ENCODE measurements around the gene CTNNA1.

The CTNNA1 gene

DNA sequence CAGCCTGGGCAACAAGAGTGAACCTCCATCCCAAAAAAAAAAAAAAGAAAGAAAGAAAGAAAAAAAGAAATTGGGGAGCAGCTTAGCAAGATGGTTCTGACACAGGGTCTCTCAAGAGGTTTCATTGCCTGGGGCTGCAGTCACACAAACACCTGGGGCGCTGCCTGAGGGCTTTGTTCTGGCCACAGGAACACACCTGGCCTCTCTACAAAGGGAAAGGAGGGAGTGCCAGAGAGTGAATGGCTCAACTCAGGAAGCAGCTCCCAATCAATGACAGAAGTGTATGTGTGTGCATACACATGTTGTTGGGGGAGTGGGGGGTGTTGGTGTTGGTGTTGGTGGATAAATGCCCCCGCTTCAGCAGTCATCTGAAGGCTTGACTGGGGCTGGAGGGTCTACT lies 32.4 kb upstream of the CTNNA1 start:
- ATAC-seq = no peak
- TF ChIP-seq, protein P1, sequence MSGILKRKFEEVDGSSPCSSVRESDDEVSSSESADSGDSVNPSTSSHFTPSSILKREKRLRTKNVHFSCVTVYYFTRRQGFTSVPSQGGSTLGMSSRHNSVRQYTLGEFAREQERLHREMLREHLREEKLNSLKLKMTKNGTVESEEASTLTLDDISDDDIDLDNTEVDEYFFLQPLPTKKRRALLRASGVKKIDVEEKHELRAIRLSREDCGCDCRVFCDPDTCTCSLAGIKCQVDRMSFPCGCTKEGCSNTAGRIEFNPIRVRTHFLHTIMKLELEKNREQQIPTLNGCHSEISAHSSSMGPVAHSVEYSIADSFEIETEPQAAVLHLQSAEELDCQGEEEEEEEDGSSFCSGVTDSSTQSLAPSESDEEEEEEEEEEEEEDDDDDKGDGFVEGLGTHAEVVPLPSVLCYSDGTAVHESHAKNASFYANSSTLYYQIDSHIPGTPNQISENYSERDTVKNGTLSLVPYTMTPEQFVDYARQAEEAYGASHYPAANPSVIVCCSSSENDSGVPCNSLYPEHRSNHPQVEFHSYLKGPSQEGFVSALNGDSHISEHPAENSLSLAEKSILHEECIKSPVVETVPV (CRISPR knock-in tag; IDR thresholded peaks at IDR 0.05) = no peak
- TF ChIP-seq, protein P2, sequence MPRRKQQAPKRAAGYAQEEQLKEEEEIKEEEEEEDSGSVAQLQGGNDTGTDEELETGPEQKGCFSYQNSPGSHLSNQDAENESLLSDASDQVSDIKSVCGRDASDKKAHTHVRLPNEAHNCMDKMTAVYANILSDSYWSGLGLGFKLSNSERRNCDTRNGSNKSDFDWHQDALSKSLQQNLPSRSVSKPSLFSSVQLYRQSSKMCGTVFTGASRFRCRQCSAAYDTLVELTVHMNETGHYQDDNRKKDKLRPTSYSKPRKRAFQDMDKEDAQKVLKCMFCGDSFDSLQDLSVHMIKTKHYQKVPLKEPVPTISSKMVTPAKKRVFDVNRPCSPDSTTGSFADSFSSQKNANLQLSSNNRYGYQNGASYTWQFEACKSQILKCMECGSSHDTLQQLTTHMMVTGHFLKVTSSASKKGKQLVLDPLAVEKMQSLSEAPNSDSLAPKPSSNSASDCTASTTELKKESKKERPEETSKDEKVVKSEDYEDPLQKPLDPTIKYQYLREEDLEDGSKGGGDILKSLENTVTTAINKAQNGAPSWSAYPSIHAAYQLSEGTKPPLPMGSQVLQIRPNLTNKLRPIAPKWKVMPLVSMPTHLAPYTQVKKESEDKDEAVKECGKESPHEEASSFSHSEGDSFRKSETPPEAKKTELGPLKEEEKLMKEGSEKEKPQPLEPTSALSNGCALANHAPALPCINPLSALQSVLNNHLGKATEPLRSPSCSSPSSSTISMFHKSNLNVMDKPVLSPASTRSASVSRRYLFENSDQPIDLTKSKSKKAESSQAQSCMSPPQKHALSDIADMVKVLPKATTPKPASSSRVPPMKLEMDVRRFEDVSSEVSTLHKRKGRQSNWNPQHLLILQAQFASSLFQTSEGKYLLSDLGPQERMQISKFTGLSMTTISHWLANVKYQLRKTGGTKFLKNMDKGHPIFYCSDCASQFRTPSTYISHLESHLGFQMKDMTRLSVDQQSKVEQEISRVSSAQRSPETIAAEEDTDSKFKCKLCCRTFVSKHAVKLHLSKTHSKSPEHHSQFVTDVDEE (CRISPR knock-in tag; IDR thresholded peaks at IDR 0.05) = no peak
- TF ChIP-seq TCF4 (CRISPR knock-in tag; IDR thresholded peaks at IDR 0.05; ENCODE audit: borderline replicate concordance) = no peak
- no peak for TF ChIP-seq OSR1 (CRISPR knock-in tag; IDR thresholded peaks at IDR 0.05)
- no peak for TF ChIP-seq PPARA (CRISPR knock-in tag; IDR thresholded peaks at IDR 0.05; ENCODE audit: borderline replicate concordance)
- TF ChIP-seq RARB (CRISPR knock-in tag; IDR thresholded peaks at IDR 0.05) = no peak
- TF ChIP-seq BACH2 (CRISPR knock-in tag; IDR thresholded peaks at IDR 0.05; ENCODE audit: borderline replicate concordance) = no peak
- TF ChIP-seq, protein P3, sequence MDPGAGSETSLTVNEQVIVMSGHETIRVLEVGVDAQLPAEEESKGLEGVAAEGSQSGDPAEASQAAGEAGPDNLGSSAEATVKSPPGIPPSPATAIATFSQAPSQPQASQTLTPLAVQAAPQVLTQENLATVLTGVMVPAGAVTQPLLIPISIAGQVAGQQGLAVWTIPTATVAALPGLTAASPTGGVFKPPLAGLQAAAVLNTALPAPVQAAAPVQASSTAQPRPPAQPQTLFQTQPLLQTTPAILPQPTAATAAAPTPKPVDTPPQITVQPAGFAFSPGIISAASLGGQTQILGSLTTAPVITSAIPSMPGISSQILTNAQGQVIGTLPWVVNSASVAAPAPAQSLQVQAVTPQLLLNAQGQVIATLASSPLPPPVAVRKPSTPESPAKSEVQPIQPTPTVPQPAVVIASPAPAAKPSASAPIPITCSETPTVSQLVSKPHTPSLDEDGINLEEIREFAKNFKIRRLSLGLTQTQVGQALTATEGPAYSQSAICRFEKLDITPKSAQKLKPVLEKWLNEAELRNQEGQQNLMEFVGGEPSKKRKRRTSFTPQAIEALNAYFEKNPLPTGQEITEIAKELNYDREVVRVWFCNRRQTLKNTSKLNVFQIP (CRISPR knock-in tag; IDR thresholded peaks at IDR 0.05; ENCODE audit: borderline replicate concordance, low read depth) = no peak
- no peak for TF ChIP-seq GLIS3 (CRISPR knock-in tag; IDR thresholded peaks at IDR 0.05)
- no peak for TF ChIP-seq ZC3H10 (CRISPR knock-in tag; IDR thresholded peaks at IDR 0.05)
- no peak for TF ChIP-seq TOX (CRISPR knock-in tag; IDR thresholded peaks at IDR 0.05; ENCODE audit: borderline replicate concordance)
- no peak for TF ChIP-seq ZNF8 (CRISPR knock-in tag; IDR thresholded peaks at IDR 0.05)
- TF ChIP-seq SNAI2 (CRISPR knock-in tag; IDR thresholded peaks at IDR 0.05) = no peak
- TF ChIP-seq ZFP30 (CRISPR knock-in tag; IDR thresholded peaks at IDR 0.05) = no peak

DNA sequence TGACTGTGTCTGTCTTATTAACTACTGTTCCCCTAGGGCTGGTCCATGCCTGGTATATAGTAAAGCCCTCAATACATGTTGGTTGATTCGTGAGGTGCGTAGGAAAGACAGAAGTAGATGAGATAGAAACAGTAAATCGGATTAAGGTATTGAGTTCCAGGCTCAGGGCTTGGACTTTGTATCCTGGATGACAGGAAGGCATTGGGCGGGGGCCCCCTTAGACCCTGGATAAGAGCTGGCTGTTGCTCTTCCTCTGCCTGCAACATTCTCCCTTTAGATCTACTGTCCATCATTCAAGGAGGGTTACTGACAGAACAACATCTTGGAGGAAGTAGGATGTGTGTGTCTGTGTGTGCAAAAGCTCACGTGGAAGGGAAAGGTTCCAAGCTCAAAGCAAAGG lies 31.2 kb upstream of the CTNNA1 start:
- ATAC-seq = no peak
- TF ChIP-seq ISL1 (CRISPR knock-in tag; IDR thresholded peaks at IDR 0.05) = no peak
- no peak for TF ChIP-seq ESRRG (CRISPR knock-in tag; IDR thresholded peaks at IDR 0.05)
- no peak for TF ChIP-seq ARNTL (CRISPR knock-in tag; IDR thresholded peaks at IDR 0.05; ENCODE audit: borderline replicate concordance, low read depth)
- TF ChIP-seq PPARA (CRISPR knock-in tag; IDR thresholded peaks at IDR 0.05; ENCODE audit: borderline replicate concordance) = no peak
- no peak for TF ChIP-seq ZFP3 (CRISPR knock-in tag; IDR thresholded peaks at IDR 0.05)
- TF ChIP-seq TCF4 (CRISPR knock-in tag; IDR thresholded peaks at IDR 0.05; ENCODE audit: borderline replicate concordance) = no peak
- TF ChIP-seq, protein P1 (CRISPR knock-in tag; IDR thresholded peaks at IDR 0.05) = no peak
- TF ChIP-seq, protein P2 (CRISPR knock-in tag; IDR thresholded peaks at IDR 0.05) = no peak
- TF ChIP-seq ZFP30 (CRISPR knock-in tag; IDR thresholded peaks at IDR 0.05) = no peak
- TF ChIP-seq ZNF70 (CRISPR knock-in tag; IDR thresholded peaks at IDR 0.05) = no peak
- TF ChIP-seq CSDC2 (CRISPR knock-in tag; IDR thresholded peaks at IDR 0.05) = no peak
- no peak for TF ChIP-seq TOX (CRISPR knock-in tag; IDR thresholded peaks at IDR 0.05; ENCODE audit: borderline replicate concordance)

Measured in SK-N-SH treated with all-trans-retinoic acid at 6 μM for 48 hours (cell line).